HG02970 (cell line): ENCODE results near the gene KCNK10.

Experiments used
- ATAC-seq: cut with Tn5 transposase; IDR thresholded peaks from one replicate; pipeline ENCODE4 v1.9.1; 2021; ENCODE audit warnings: mild to moderate bottlenecking, moderate library complexity, moderate number of reproducible peaks; ENCODE audit not compliant: unreplicated experiment, low FRiP score

Gene KCNK10

DNA sequence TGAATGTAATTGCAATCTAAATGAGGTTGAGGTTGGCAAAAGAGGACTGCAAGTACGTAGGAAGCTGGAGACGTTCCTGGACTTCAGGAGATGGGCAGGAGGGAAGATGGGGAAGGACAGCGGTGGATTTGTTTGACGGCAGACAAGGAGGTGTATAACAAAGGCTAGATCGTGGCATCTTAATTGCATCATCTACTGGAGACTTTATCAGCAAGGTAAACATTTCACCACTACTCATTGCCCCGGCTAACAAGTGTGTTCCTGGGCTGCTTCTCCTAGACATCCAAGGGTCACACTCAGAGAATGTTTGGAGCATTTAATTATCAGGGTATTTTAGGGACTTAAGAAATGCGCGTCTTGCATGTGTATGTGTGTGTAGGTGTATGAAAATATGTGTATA is 128.5 kb downstream of the KCNK10 start:
- ATAC-seq: no peak

GRCh38 chr14:88191605-88192004 is 131.5 kb downstream of the KCNK10 start:
- ATAC-seq: no peak

GRCh38 chr14:88189417-88190191 is 133.5 kb downstream of the KCNK10 start:
- no peak for ATAC-seq

DNA sequence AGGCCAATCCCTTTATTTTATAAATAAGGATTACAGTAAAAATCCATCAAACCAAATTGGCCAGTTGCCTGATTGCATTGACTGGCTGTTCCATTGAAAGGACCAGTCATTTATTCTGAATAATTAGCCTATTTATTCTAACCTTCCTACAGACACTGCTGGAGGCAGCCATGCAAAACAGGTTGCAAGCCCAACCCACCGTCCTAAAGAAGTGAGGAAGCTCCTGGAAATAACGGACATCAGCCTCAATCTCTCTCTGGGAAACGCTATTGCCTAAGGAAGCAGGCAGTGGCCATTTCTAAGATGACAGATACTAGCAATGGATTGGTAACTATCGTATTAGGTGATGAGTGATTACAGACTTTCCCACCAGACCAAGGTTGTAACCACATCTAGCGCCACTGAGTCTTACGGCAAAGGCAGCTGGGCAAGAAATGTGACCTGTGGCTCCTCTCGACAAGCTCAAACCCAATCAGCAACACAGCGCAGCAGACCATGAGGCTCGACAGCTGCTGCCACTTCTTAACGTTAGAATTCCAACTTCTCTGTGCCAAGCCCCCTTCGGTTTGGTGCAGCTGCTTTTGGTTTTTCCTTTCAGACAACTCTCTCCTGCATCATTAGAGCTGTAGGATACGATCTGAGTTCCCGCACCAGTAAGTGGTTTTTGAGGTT is 134.2 kb downstream of the KCNK10 start:
- ATAC-seq: no peak

DNA sequence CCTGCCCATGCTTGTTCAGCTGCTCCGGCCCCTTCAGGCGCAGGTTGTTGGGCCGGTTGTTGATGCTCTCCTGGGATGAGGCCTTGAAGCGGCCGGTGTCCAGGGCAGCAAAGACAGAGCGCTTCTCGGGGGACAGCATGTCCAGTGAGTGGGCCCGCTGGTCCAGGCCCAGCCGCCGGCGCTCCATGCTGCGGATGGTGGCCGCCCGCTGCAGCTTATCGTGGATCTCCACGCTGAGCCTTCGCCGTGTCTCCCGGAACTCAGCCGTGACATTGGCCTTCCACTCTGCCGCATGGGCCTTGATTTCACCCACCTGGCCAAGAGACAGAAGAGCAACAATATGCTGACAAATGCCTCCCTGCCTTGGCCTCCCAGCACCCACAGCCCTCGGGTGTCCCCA is 137.2 kb downstream of the KCNK10 start:
- no peak for ATAC-seq

DNA sequence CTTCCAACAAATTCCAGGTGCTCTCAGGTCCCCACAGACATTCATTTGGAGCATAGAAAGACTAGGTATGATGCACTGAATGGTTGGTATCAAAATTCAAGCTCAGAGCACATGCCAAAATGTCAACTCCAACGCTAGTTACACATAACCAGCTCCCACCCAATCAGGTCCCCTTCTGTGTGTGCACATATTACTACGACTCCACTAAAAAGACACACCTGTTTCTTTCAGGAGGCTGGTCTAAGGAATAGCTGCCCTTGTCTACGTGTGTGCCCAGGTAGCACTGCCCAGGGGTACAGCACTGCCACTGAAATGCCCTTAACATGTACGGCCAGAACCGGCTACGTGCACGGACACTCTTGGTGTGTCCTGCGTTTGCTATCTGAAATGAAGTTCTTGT is 138.1 kb downstream of the KCNK10 start:
- no peak for ATAC-seq

DNA sequence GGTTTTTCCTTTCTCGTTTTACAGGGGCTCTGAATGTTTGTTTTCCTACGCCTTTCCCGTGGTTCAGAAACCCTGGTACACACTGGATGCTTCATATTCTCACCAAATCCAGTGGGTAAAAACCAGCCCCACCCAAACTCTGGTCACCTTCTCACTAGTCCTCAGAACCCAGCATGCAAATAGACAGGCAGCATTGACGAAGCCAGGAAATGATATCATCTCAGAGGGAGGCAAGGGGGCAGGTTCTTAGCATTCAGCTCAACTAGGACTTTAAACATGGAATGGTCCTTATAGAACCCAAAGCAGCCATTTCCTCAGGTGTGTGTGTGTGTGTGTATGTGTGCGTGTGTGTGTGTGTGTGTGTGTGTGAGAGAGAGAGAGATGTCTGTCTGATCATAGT is 142.0 kb downstream of the KCNK10 start:
- no peak for ATAC-seq

DNA sequence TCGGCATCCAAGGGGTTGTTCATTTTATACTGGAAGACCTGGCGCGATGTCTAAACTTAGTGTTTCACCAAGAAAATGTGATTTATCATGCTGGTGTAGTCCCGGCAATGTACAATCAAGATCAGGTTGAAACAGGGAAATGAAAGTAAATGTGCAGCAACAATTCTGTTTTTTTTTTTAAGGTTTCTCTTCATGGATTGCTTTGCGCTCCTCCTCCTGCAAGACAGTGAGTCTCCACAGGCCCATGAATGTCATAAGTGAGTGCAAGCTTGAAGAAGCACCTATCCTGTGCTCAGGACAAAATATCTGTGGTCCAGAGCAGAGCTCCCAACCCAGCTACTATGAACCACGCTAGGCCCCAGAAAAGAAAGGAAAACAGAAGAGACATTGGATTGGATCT is 143.4 kb downstream of the KCNK10 start:
- no peak for ATAC-seq

- no peak for ATAC-seq
These were observed 152.7 kb downstream of the KCNK10 start for GRCh38 chr14:88170333-88170732.

- ATAC-seq: peak; percentile 77
These were observed 154.4 kb downstream of the KCNK10 start for GRCh38 chr14:88168498-88169165.

- no peak for ATAC-seq
These were observed 155.0 kb downstream of the KCNK10 start for GRCh38 chr14:88168025-88168424.

GRCh38 chr14:88166616-88167015 is 156.5 kb downstream of the KCNK10 start:
- no peak for ATAC-seq

GRCh38 chr14:88164906-88165534 is 158.0 kb downstream of the KCNK10 start:
- ATAC-seq: no peak

GRCh38 chr14:88163731-88164255 is 159.3 kb downstream of the KCNK10 start:
- ATAC-seq: no peak

GRCh38 chr14:88156127-88156526 is 166.9 kb downstream of the KCNK10 start:
- ATAC-seq: no peak

DNA sequence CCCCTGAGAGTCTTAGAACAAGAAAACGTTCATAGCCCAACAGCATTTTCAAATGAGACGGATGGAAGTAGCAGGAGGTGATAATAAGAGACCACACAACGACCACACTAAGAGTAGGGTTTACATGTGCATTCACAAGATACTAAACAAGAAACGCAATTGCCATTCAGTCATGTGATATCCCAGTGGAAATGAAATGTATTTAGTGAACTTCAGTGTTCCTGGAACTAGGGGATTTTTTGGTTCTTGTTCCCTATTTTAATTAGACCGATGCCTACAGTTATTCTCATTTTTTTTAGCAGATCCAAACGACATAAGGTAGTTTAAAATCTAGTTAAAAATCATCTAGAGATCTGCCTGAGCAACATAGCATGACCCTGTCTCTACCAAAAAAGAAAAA is 168.1 kb downstream of the KCNK10 start:
- no peak for ATAC-seq

DNA sequence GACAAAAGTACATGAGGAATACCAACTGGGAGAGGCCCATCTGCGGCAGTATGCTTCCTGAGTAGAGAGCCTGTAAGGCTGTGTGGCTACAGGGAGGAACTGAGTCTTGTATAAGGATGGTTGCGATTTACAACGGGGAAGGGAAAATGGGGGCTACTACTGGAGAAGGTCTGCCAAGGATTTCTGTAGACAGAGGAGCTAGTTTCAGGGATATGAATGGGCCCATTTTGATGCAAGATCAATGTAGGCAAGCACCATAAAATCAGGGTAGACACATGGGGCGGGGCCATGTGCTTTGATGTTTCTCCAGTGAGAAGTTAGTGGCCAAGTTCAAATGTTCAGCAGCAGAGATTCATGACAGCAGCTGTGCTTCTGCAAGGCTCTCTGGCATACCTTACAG is 168.7 kb downstream of the KCNK10 start:
- no peak for ATAC-seq

DNA sequence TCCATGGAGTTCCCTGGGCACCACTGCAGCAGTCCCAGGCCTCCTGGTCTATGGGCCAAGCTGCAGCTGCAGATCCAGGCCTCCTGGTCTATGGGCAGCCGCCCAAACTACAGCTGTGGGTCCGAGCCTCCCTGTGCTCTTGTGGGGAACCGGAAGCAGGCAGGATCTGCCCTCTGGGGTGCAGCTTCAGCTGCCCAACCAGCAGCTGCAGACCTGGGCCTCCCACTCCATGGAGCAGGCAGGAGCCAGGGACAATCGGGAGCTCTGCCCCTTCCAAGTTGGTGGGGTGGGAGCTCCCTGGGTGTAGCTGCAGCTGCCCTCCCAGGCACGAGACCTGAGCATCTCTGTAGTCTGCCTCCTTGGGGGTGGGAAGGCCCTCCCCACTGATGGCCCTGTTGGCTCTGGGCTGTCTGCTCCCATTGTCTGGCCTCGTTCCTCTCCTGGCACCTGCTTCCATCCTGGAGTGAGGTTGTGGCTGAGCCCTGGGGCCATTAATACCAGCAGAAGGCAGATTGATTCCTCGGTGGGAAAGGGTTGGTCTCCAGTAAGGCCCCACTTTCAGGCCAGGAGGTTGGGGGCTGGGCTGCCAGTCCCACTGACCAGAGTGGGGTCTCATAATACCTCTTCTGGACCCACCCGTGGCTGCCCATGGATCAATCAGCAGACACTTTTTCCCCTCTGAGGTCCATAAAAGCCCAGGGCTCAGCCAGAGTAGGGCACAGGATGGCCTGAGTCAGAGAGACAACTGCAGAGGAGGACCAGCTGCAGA is 176.0 kb downstream of the KCNK10 start:
- no peak for ATAC-seq

GRCh38 chr14:88143810-88144209 is 179.3 kb downstream of the KCNK10 start:
- no peak for ATAC-seq

DNA sequence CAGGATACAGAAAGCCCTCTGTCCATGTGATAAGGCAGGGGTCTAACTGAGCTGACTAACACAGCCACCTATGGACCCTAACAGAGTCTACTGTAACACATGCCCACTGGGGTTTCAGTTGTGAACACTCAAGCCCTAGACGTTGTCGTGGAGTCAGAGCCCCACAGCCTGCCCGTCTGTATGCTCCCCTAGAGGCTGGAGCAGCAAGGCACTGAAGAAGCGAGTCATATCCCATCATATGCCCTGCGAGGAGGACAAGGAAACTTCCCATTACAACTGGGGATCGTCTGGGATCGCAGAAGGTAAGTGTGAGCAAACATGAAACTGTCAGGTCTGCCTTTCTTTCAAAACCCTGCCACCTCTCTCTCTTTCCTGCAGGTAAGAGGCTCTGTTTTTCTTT is 180.1 kb downstream of the KCNK10 start:
- ATAC-seq: no peak
